ENCODE data around the gene GALNT15.

Gene GALNT15

DNA sequence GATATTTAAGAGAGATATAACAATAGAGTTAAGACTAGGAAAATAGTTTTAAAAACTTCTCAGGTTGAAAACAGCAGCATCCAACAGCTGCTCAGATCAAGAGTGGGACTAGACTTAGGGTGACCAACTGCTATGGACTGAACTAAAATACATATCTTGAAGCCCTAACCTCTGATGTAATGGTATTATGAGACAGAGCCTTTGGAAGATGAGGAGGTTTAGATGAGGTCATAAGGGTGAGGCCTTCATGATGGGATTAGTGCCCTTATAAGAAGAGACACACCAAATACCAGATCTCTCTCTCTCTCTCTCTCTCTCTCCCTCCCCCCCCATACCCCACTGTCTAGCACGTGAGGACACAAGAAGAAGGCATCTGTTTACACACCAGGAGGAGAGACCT is 37.4 kb upstream of the GALNT15 start:
- no peaks in the 10 kb centered on the region for H3K27me3 ChIP-seq (ENCODE audit: low read depth, low read length)
- no peak overlapping the region for H2AFZ ChIP-seq (ENCODE audit: low read depth, low read length)
- no peaks in the 10 kb centered on the region for H3K79me2 ChIP-seq (ENCODE audit: low read length)
- no peak overlapping the region for H3K9ac ChIP-seq (ENCODE audit: low read length)
- H4K20me1 ChIP-seq (ENCODE audit: insufficient read depth, low read length): no peaks in the 10 kb centered on the region
- no peak overlapping the region for H3K4me2 ChIP-seq (ENCODE audit: low read length)
- no peak overlapping the region for H3K4me3 ChIP-seq (ENCODE audit: low read length)
- H3K27ac ChIP-seq (ENCODE audit: low read length): no peak overlapping the region
- no peak for TF ChIP-seq EZH2phosphoT487 (IDR thresholded peaks at IDR 0.05; ENCODE audit: low read depth)
- TF ChIP-seq, protein P1, sequence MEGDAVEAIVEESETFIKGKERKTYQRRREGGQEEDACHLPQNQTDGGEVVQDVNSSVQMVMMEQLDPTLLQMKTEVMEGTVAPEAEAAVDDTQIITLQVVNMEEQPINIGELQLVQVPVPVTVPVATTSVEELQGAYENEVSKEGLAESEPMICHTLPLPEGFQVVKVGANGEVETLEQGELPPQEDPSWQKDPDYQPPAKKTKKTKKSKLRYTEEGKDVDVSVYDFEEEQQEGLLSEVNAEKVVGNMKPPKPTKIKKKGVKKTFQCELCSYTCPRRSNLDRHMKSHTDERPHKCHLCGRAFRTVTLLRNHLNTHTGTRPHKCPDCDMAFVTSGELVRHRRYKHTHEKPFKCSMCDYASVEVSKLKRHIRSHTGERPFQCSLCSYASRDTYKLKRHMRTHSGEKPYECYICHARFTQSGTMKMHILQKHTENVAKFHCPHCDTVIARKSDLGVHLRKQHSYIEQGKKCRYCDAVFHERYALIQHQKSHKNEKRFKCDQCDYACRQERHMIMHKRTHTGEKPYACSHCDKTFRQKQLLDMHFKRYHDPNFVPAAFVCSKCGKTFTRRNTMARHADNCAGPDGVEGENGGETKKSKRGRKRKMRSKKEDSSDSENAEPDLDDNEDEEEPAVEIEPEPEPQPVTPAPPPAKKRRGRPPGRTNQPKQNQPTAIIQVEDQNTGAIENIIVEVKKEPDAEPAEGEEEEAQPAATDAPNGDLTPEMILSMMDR (IDR thresholded peaks at IDR 0.05; ENCODE audit: low read depth, low read length): no peak
- H3K36me3 ChIP-seq (replicated peaks; ENCODE audit: low read depth, low read length): no peaks in the 10 kb centered on the region
- H3K4me1 ChIP-seq (ENCODE audit: low read length): no peaks in the 10 kb centered on the region
- no peaks in the 10 kb centered on the region for H3K9me3 ChIP-seq (ENCODE audit: insufficient read depth, low read length)

DNA sequence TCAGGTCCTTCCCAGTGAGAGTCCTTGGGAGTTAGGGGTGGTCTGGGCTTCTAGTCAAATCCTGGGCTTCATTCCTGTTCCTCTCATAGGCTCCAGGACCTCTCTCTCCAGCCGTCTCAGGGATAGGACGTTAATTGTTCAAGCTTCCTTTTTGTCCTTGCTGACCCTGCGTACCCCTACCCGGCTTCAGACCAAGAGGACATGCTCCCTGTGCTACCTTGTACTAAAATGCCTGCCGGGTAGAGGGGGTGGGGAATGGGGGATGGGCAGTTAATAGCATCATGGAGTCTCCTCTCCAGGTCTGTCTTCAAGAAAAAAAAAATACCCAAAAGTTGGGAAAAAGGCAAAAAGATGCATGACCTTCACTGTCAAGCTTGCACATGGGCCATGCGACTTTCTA is 36.5 kb upstream of the GALNT15 start:
- no peak overlapping the region for H3K4me2 ChIP-seq (ENCODE audit: low read length)
- H2AFZ ChIP-seq (ENCODE audit: low read depth, low read length): no peak overlapping the region
- H3K27me3 ChIP-seq (ENCODE audit: low read depth, low read length): no peaks in the 10 kb centered on the region
- no peaks in the 10 kb centered on the region for H3K79me2 ChIP-seq (ENCODE audit: low read length)
- no peaks in the 10 kb centered on the region for H3K9me3 ChIP-seq (ENCODE audit: insufficient read depth, low read length)
- no peak overlapping the region for H3K27ac ChIP-seq (ENCODE audit: low read length)
- no peak overlapping the region for H3K9ac ChIP-seq (ENCODE audit: low read length)
- TF ChIP-seq, protein P1 (IDR thresholded peaks at IDR 0.05; ENCODE audit: low read depth, low read length): no peak
- TF ChIP-seq EZH2phosphoT487 (IDR thresholded peaks at IDR 0.05; ENCODE audit: low read depth): no peak
- no peaks in the 10 kb centered on the region for H3K4me1 ChIP-seq (ENCODE audit: low read length)
- no peak overlapping the region for H3K4me3 ChIP-seq (ENCODE audit: low read length)
- no peaks in the 10 kb centered on the region for H4K20me1 ChIP-seq (ENCODE audit: insufficient read depth, low read length)
- H3K36me3 ChIP-seq (replicated peaks; ENCODE audit: low read depth, low read length): no peaks in the 10 kb centered on the region

DNA sequence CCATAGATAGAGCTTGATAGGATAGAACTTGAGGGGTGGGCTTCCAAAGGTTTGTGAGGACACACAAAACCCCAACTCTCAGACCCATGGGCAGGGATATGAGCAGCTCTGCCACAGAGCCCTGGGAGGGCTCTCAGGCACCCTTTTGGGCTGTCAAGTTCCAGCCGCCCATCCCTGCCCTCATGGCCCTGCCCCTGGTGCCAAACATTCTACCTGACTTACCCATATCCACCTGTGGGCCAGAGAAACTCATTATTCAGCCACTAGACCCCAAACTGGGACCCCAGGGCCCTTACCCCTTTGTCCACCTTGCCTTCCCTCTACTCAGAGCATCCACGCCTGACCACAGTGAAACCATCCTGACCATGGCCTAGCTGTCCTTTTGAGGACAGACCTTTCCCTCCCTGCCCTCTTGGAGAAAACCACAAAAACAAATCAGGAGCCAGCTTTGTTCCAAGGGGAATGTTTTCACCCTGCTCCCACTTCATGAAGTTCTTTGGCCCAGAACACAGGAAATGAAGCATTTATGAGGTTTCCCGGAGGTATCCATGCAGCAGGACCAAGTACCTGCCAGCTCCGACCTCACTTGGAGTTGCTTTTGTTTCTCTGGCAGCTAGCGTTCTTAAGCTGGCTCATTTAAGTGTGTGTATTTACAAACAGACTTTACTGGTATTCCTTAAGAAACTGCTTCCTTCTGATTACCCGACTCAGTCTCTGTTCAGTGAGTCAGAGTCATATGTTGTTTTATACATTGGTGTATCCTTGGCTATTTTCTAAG is 34.2 kb upstream of the GALNT15 start:
- Histone ChIP-seq H3K36me3 (replicated peaks; ENCODE audit: low read depth, low read length) (no peaks in the 10 kb centered on the region), H3K27me3 (ENCODE audit: low read depth, low read length) (no peaks in the 10 kb centered on the region), H3K9me3 (ENCODE audit: insufficient read depth, low read length) (no peaks in the 10 kb centered on the region), H3K4me1 (ENCODE audit: low read length) (no peaks in the 10 kb centered on the region), H3K9ac (ENCODE audit: low read length) (no peak overlapping the region), H3K4me2 (ENCODE audit: low read length) (no peak overlapping the region), H4K20me1 (ENCODE audit: insufficient read depth, low read length) (no peaks in the 10 kb centered on the region), H3K4me3 (ENCODE audit: low read length) (no peak overlapping the region), H3K79me2 (ENCODE audit: low read length) (no peaks in the 10 kb centered on the region), H2AFZ (ENCODE audit: low read depth, low read length) (no peak overlapping the region), H3K27ac (ENCODE audit: low read length) (no peak overlapping the region)
- TF ChIP-seq, protein P1 (IDR thresholded peaks at IDR 0.05; ENCODE audit: low read depth, low read length): no peak
- no peak for TF ChIP-seq EZH2phosphoT487 (IDR thresholded peaks at IDR 0.05; ENCODE audit: low read depth)

DNA sequence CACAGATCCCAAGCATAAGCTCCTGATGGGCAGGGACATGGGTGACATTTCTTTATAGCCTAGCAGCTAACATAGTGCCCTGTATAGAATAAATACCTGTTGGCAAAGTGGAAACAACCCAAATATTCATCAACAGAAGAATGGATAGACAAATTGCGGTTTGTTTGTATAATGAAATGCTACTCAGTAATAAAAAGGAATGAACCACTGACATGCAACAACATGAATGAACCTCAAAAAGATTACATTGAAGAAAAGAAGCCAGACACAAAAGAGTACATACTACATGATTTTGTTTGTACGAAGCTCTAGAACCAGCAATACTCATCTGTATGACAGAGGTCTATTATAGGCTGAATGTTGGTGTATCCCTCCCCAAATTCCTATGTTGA is 33.6 kb upstream of the GALNT15 start:
- no peak overlapping the region for H3K4me2 ChIP-seq (ENCODE audit: low read length)
- no peak overlapping the region for H3K4me3 ChIP-seq (ENCODE audit: low read length)
- no peaks in the 10 kb centered on the region for H3K27me3 ChIP-seq (ENCODE audit: low read depth, low read length)
- H3K79me2 ChIP-seq (ENCODE audit: low read length): no peaks in the 10 kb centered on the region
- H3K27ac ChIP-seq (ENCODE audit: low read length): no peak overlapping the region
- no peaks in the 10 kb centered on the region for H3K9me3 ChIP-seq (ENCODE audit: insufficient read depth, low read length)
- H3K4me1 ChIP-seq (ENCODE audit: low read length): no peaks in the 10 kb centered on the region
- TF ChIP-seq, protein P1 (IDR thresholded peaks at IDR 0.05; ENCODE audit: low read depth, low read length): no peak
- TF ChIP-seq EZH2phosphoT487 (IDR thresholded peaks at IDR 0.05; ENCODE audit: low read depth): no peak
- no peaks in the 10 kb centered on the region for H3K36me3 ChIP-seq (replicated peaks; ENCODE audit: low read depth, low read length)
- no peak overlapping the region for H3K9ac ChIP-seq (ENCODE audit: low read length)
- H4K20me1 ChIP-seq (ENCODE audit: insufficient read depth, low read length): no peaks in the 10 kb centered on the region
- no peak overlapping the region for H2AFZ ChIP-seq (ENCODE audit: low read depth, low read length)
